Ecto neural progenitor cell (in vitro differentiated cells): ENCODE measurements around the gene TBC1D16.
"Not testable (repeated sequence)": the region's sequence is repeated elsewhere in the genome, so short reads cannot be mapped to it uniquely, and the experiment has no call there.

Source experiments
- DNase-seq: peaks from one replicate; pipeline ENCODE4 v3.0.0-alpha.2; 2018; ENCODE audit warnings: low spot score

The TBC1D16 gene

GRCh38 chr17:80002690-80003490, 32.8 kb downstream of the TBC1D16 start:
- DNase-seq = no peak

GRCh38 chr17:80002070-80002641, 33.5 kb downstream of the TBC1D16 start:
- DNase-seq = no peak

GRCh38 chr17:80000981-80001775, 34.5 kb downstream of the TBC1D16 start:
- DNase-seq = no peak

- no peak for DNase-seq
Observed at GRCh38 chr17:80000136-80000535, 35.5 kb downstream of the TBC1D16 start.

- no peak for DNase-seq
Observed at GRCh38 chr17:79997011-79997660, 38.5 kb downstream of the TBC1D16 start.

- DNase-seq = no peak
Observed at GRCh38 chr17:79996291-79996690, 39.4 kb downstream of the TBC1D16 start.

- DNase-seq = no peak
Observed at GRCh38 chr17:79995696-79996095, 40.0 kb downstream of the TBC1D16 start.

- DNase-seq = no peak
Observed at GRCh38 chr17:79994602-79995001, 41.1 kb downstream of the TBC1D16 start.

- DNase-seq = not testable (repeated sequence)
Observed at GRCh38 chr17:79994228-79994569, 41.5 kb downstream of the TBC1D16 start.

GRCh38 chr17:79993390-79994227, 42.1 kb downstream of the TBC1D16 start:
- no peak for DNase-seq

- DNase-seq = no peak
Observed at GRCh38 chr17:79992649-79993389, 42.9 kb downstream of the TBC1D16 start.

GRCh38 chr17:79991924-79992648, 43.6 kb downstream of the TBC1D16 start:
- no peak for DNase-seq

GRCh38 chr17:79991140-79991923, 44.3 kb downstream of the TBC1D16 start:
- DNase-seq = peak; percentile 93

GRCh38 chr17:79990704-79991103, 45.0 kb downstream of the TBC1D16 start:
- no peak for DNase-seq

GRCh38 chr17:79990051-79990592, 45.5 kb downstream of the TBC1D16 start:
- no peak for DNase-seq

GRCh38 chr17:79989106-79989835, 46.4 kb downstream of the TBC1D16 start:
- no peak for DNase-seq

GRCh38 chr17:79988185-79988971, 47.3 kb downstream of the TBC1D16 start:
- no peak for DNase-seq

- no peak for DNase-seq
Observed at GRCh38 chr17:79987935-79988184, 47.8 kb downstream of the TBC1D16 start.
